ENCODE results near the gene SDHD. TPM values are rescaled to one million over a fixed set of nuclear protein-coding genes. Genes with fewer than 3 reads are reported as not detected.

SDHD gene
- total RNA-seq, 1 donor from 2014 or later: 255 TPM

Other genes starting within 250 kb of the SDHD start
- 12.4 TPM for gene ALG9, start 215.3 kb upstream of the SDHD start, total RNA-seq
- 0.86 TPM for gene FDXACB1, start 207.7 kb upstream of the SDHD start, total RNA-seq
- gene CFAP68, start 207.3 kb upstream of the SDHD start, total RNA-seq: 32.4 TPM
- gene CRYAB, start 175.1 kb upstream of the SDHD start, total RNA-seq: 6,403 TPM
- 42.4 TPM for gene HSPB2, start 174.1 kb upstream of the SDHD start, total RNA-seq
- 1.7 TPM for gene C11orf52, start 168.0 kb upstream of the SDHD start, total RNA-seq
- gene DIXDC1, start 149.5 kb upstream of the SDHD start, total RNA-seq: 19.3 TPM
- gene DLAT, start 61.5 kb upstream of the SDHD start, total RNA-seq: 154 TPM
- 1.3 TPM for gene PIH1D2, start 12.9 kb upstream of the SDHD start, total RNA-seq
- gene NKAPD1, start 12.6 kb upstream of the SDHD start, total RNA-seq: 6.5 TPM
- 173 TPM for gene TIMM8B, start 117 bp upstream of the SDHD start, total RNA-seq
- 1.9 TPM for gene IL18, start 77.2 kb downstream of the SDHD start, total RNA-seq
- gene TEX12, start 80.5 kb downstream of the SDHD start, total RNA-seq: not detected
- gene BCO2, start 88.6 kb downstream of the SDHD start, total RNA-seq: 151 TPM
- gene PTS, start 139.6 kb downstream of the SDHD start, total RNA-seq: 28.7 TPM
- not detected for gene PLET1, start 174.0 kb downstream of the SDHD start, total RNA-seq